Large intestine (tissue), 3 donors: ENCODE results near the gene ATG16L2. TPM values are rescaled to one million over a fixed set of nuclear protein-coding genes. Genes with fewer than 3 reads are reported as not detected.
A peak's percentile ranks its signal among the peaks of the same experiment; 100 is the strongest.
"Not testable (repeated sequence)": the region's sequence is repeated elsewhere in the genome, so short reads cannot be mapped to it uniquely, and the experiment has no call there.

Source experiments
- DNase-seq, 2 donors: peaks; one replicate each; pipeline versions ENCODE4 v3.0.0 to v3.0.0-alpha.2; 2013
- H3K27ac ChIP-seq: one replicate; pipeline ENCODE4 v1.5.1; 2013; ENCODE audit warnings: low read length
- H3K27me3 ChIP-seq: 2 replicates; pipeline ENCODE4 v1.6.1; 2013; ENCODE audit warnings: low read length; ENCODE audit not compliant: control insufficient read depth, insufficient read depth
- H3K36me3 ChIP-seq: 2 replicates; pipeline ENCODE4 v1.6.1; 2013; ENCODE audit warnings: low read length; ENCODE audit not compliant: control insufficient read depth, insufficient read depth
- H3K4me1 ChIP-seq: one replicate; pipeline ENCODE4 v1.6.1; 2013; ENCODE audit warnings: low read length; ENCODE audit not compliant: control insufficient read depth, insufficient read depth
- H3K4me3 ChIP-seq: one replicate; pipeline ENCODE4 v1.5.1; 2013; ENCODE audit warnings: low read length
- H3K9me3 ChIP-seq: one replicate; pipeline ENCODE4 v1.6.1; 2013; ENCODE audit warnings: mild to moderate bottlenecking, low read depth, low read length, moderate library complexity; ENCODE audit not compliant: control insufficient read depth
- WGBS: methylation state at CpG from one replicate; pipeline ENCODE4 v1.1.5; 2013; ENCODE audit warnings: low lambda C conversion rate; ENCODE audit not compliant: insufficient coverage; 5-methylcytosine and 5-hydroxymethylcytosine counted together
- polyA plus RNA-seq: library from polyadenylated mRNA; unstranded; fragments of 120-200 nt; gene quantifications from one replicate; pipeline ENCODE4 v1.2.1, GENCODE V29; 2013

ATG16L2 gene
- polyA plus RNA-seq, 1 donor: 47.5 TPM

DNA sequence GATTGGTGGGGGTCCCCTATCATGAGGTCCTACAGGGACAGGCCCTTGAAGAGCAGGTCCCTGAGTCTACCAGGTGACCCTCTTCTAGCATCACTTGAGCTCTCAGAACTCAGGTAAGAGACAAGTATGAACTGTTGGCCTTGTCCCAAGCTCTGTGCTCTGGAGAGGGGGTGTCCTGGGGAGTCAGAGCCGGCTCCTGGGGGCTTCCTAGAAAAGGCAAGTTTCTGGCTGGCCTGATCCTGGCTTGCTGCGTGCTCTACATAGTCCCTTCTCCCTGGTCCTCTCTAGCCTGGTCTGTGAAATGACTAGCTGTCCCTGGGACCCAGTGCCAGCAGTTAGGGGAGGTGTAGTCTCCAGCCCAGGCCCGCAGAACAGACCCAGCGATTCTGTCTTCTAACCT is 11.4 kb downstream of the ATG16L2 start:
- Histone ChIP-seq H3K9me3 (peaks cover 4% of the 10 kb centered on the region), H3K27ac (no peak overlapping the region), H3K4me3 (no peak overlapping the region), H3K4me1 (peaks cover 27% of the 10 kb centered on the region), H3K36me3 (peaks cover 24% of the 10 kb centered on the region), H3K27me3 (no peaks in the 10 kb centered on the region)
- no CpG with 5 or more reads among the region's 4 CpGs for WGBS
- no peak for DNase-seq

DNA sequence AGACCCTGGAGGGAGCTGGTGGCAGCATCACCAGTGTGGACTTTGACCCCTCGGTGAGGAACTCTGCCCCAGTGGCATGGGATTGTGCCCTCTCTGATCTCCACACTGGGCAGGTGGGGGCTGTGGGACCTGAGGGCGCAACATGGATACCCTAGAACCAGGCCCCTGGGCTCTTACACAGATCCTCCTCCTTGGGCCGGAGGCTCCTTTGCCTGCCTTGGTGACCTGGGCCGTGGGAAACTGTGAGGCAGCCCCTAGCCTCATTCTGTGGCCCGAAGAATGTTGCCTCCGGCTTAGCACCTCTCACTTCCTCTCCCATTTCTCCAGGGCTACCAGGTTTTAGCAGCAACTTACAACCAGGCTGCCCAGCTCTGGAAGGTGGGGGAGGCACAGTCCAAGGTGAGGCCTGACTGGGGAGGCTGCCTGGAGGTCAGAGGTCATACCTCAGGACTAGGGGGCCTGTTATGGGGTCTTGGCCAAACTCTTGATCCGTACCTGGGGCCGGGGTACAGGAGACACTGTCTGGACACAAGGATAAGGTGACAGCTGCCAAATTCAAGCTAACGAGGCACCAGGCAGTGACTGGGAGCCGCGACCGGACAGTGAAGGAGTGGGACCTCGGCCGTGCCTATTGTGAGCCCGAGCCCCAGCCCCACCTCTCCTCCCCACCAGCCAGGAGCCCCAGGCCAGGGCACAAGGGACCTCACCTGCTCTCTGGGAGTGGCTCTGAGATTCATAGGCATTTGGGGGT is 12.2 kb downstream of the ATG16L2 start:
- Histone ChIP-seq H3K27ac (no peak overlapping the region), H3K27me3 (no peaks in the 10 kb centered on the region), H3K4me1 (peaks cover 20% of the 10 kb centered on the region), H3K9me3 (peaks cover 4% of the 10 kb centered on the region), H3K4me3 (no peak overlapping the region), H3K36me3 (peaks cover 24% of the 10 kb centered on the region)
- no peak for DNase-seq
- no CpG with 5 or more reads among the region's 15 CpGs for WGBS

DNA sequence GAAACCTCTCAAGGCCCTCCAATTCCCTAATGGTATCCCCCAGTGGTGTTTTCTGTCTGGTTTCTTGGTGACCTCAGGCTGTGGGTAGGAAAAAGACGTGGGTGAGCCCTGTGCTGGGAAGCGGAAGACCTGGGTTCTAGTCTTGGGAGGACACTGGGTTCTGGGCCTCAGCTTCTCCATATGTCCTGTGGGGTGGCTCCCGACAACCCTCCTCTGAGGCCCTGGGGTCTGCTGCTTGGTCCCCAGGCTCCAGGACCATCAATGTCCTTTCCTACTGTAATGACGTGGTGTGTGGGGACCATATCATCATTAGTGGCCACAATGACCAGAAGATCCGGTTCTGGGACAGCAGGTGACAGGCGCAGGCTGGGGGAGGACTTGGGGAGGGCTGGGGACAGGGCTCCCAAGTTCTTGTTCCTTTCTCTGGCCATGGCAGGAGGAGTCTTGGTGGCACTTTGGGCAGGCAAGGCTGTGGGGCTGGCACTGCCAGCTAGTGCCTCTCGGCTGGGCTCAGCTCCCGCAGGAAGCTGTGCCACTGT is 12.8 kb downstream of the ATG16L2 start:
- Histone ChIP-seq H3K36me3 (peaks cover 26% of the 10 kb centered on the region), H3K27me3 (no peaks in the 10 kb centered on the region), H3K4me1 (peaks cover 15% of the 10 kb centered on the region), H3K4me3 (no peak overlapping the region), H3K27ac (no peak overlapping the region), H3K9me3 (no peaks in the 10 kb centered on the region)
- no CpG with 5 or more reads among the region's 8 CpGs for WGBS
- DNase-seq: no peak

- not testable (repeated sequence) for H3K4me1 ChIP-seq, DNase-seq, H3K4me3 ChIP-seq, H3K27me3 ChIP-seq, H3K9me3 ChIP-seq
- WGBS: no CpG with 5 or more reads among the region's 11 CpGs
- Histone ChIP-seq H3K36me3 (peaks cover 28% of the 10 kb centered on the region), H3K27ac (peak overlapping the region; percentile 68)
Observed at GRCh38 chr11:72827656-72828055, 13.4 kb downstream of the ATG16L2 start.

DNA sequence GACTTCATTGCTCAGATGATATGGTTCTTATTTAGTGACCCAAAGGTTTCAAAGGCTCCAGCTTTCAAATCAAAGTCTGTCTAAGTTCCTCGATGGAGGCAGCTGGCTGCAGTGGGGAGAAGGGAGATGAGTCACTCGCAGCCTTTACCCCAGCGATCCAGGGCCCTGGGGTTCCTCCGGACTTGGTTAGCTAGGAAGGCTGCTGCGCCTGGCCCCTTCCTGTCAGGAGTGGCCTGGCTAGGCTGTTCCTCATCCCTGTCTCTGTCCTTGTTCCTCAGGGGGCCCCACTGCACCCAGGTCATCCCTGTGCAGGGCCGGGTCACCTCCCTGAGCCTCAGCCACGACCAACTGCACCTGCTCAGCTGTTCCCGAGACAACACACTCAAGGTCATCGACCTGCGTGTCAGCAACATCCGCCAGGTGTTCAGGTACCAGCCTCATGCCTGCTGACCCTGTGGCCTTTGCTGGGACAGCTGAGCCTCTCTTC is 13.9 kb downstream of the ATG16L2 start:
- Histone ChIP-seq H3K36me3 (peaks cover 28% of the 10 kb centered on the region), H3K27ac (peak overlapping the region; percentile 68), H3K4me1 (peaks cover 10% of the 10 kb centered on the region), H3K9me3 (no peaks in the 10 kb centered on the region), H3K4me3 (no peak overlapping the region), H3K27me3 (no peaks in the 10 kb centered on the region)
- peak; percentile 68 to 88 for DNase-seq
- no CpG with 5 or more reads among the region's 11 CpGs for WGBS

- Histone ChIP-seq H3K27me3 (no peaks in the 10 kb centered on the region), H3K4me3 (no peak overlapping the region), H3K9me3 (no peaks in the 10 kb centered on the region), H3K36me3 (peaks cover 28% of the 10 kb centered on the region), H3K4me1 (peaks cover 10% of the 10 kb centered on the region), H3K27ac (peak overlapping the region; percentile 68)
- no CpG with 5 or more reads among the region's 7 CpGs for WGBS
- no peak for DNase-seq
Observed at GRCh38 chr11:72828692-72829101, 14.5 kb downstream of the ATG16L2 start.

DNA sequence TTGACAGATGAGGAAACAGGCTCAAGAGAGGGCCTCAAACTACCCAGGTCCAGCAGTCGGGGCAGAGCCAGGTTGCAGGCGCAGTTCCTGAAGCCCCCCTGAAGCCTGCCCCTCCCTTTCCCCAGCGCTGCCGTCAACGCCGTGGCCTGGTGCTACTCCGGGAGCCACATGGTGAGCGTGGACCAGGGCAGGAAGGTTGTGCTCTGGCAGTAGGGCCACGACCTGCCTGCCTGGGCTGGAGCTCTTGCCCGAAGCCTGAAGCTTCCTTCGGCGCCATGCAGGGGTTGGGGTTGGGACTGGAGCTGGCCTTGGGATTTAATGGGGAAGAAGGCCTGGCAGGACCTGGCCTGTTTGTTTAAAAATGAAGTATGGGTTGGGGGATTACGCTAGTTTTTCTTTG is 15.0 kb downstream of the ATG16L2 start:
- Histone ChIP-seq H3K4me3 (no peak overlapping the region), H3K27me3 (no peaks in the 10 kb centered on the region), H3K36me3 (peaks cover 28% of the 10 kb centered on the region), H3K4me1 (peaks cover 10% of the 10 kb centered on the region), H3K9me3 (no peaks in the 10 kb centered on the region), H3K27ac (no peak overlapping the region)
- no CpG with 5 or more reads among the region's 13 CpGs for WGBS
- no peak for DNase-seq

DNA sequence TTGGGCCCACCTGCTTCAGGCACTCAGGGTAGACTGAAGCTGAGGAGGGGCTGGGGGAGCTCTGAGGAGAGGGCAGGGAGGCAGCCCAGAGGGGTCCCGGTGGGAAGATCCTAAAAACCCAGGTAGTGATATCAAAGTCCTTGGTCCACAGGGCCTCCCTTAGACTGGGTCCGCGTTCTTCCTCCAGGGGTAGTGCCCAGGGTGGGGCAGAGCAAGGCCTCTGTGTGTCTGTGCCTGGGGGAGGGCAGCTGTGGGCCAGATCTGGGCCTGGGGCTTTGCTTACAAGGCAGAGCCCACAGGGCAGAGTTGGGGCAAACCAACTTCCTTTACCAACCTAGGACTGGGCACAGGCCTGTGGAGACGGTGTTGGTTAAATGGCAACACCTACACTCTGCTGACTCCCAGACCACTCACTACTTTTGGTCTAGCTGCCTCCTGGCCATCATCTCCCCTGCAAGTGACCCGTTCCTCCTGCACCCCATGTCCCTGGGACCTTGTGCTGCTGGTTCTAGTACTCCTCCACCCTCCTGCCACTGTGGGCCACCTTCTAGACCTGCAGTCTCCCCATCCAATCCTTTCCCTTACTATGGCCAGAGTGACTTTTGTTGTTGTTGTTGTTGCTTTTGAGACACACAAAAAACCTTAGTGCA is 15.8 kb downstream of the ATG16L2 start:
- H3K4me3 ChIP-seq: no peak overlapping the region
- no peak for DNase-seq
- WGBS: no CpG with 5 or more reads among the region's 5 CpGs
- no peaks in the 10 kb centered on the region for H3K9me3 ChIP-seq
- peaks cover 31% of the 10 kb centered on the region for H3K36me3 ChIP-seq
- H3K27me3 ChIP-seq: no peaks in the 10 kb centered on the region
- H3K27ac ChIP-seq: no peak overlapping the region
- H3K4me1 ChIP-seq: peaks cover 10% of the 10 kb centered on the region

DNA sequence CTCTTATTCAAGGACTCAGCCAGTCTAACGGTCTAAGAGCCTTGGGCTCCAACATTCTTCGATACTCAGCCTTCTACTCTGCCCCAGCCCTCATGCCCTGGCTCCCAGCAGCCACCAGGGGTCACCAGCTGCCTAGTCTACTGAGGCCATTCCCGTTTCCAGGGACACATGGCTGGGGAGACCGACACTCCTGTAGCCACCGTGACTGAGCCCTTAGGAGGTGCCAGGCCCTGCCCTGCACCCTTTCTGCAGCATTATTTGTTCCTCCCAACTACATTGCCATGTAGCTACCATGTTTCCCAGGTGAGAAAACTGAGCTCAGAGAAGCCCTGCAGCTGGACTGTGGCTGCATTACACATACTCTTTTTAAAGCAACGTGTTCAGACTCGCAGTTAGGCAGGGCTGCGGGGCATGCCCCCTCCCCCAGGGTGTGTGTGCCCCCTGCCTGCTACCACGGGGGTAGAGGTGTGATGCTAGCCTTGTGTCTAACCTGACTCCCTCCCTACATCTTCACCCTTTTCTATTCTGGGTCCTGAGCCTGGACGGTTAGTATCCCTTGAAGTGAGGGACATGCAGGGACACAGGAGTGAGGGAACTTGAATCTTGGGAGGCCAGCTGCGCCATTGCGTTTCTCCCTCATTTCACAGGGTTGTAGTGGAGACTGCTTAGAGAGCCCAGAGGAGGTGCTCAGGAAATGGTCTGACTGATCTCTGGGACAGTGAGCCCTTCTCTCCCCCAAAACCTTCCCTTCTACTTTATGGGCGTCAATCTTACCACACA is 17.5 kb downstream of the ATG16L2 start:
- Histone ChIP-seq H3K27ac (no peak overlapping the region), H3K4me3 (no peak overlapping the region), H3K9me3 (no peaks in the 10 kb centered on the region), H3K4me1 (peaks cover 10% of the 10 kb centered on the region), H3K27me3 (no peaks in the 10 kb centered on the region), H3K36me3 (peaks cover 42% of the 10 kb centered on the region)
- WGBS: no CpG with 5 or more reads among the region's 13 CpGs
- peak; percentile 67 to 72 for DNase-seq
